ENCODE results near the gene ERBB4.

- no peak for TF ChIP-seq CTCF (conservative IDR thresholded peaks at IDR 0.05; ENCODE audit: low read length)
- TF ChIP-seq EZH2phosphoT487 (IDR thresholded peaks at IDR 0.05; ENCODE audit: borderline replicate concordance, low read depth, low read length), result no peak
These were observed 1035.4 kb downstream of the ERBB4 start for GRCh38 chr2:211503198-211503597.
